Uterus (tissue), 2 donors: ENCODE results near the gene SMTN.

Experiments
- CTCF ChIP-seq, 4 experiments: fragments of 200-600 bp in 2 of 4; fragments of 450-650 bp in 2 of 4; sonication (generic) in 2 of 4; IDR thresholded peaks; one replicate each; pipeline ENCODE4 v1.5.1; 2016 to 2019; ENCODE audit warnings: antibody characterized with exemption in 4 of 4, mild to moderate bottlenecking in 2 of 4, moderate library complexity in 1 of 4
- POLR2A ChIP-seq, 2 donors: fragments of 450-650 bp; IDR thresholded peaks; one replicate each; pipeline ENCODE4 v1.6.1; 2016; ENCODE audit warnings: antibody characterized with exemption in 2 of 2, mild to moderate bottlenecking in 1 of 2, moderate library complexity in 1 of 2

GRCh38 chr22:31039393-31039792, 41.7 kb upstream of the SMTN start:
- TF ChIP-seq CTCF (IDR thresholded peaks at IDR 0.05): no peak
- TF ChIP-seq POLR2A (IDR thresholded peaks at IDR 0.05): no peak
